Measurements from ENCODE around the gene TGFBR3L. TPM values are rescaled to one million over a fixed set of nuclear protein-coding genes. Genes with fewer than 3 reads are reported as not detected.

TGFBR3L gene
- total RNA-seq, 2 experiments from 2014 or later, result 2.6 to 3.2 TPM

- H3K36me3 Mint-ChIP-seq (ENCODE audit: low read depth), result peaks cover 35% of the 10 kb centered on the region
- peaks cover 16% of the 10 kb centered on the region for H3K4me1 Mint-ChIP-seq
- intact Hi-C loops (cut with DNase I, micrococcal nuclease), result no loop called here
- no peak for DNase-seq
- no peak overlapping the region for H3K27ac Mint-ChIP-seq
- ATAC-seq, result no peak
- H3K9me3 Mint-ChIP-seq (ENCODE audit: low read depth), result no peaks in the 10 kb centered on the region
- H3K4me3 Mint-ChIP-seq, result no peak overlapping the region
- H3K27me3 Mint-ChIP-seq, result no peaks in the 10 kb centered on the region
- CTCF ChIA-PET, result no interaction called here
- POLR2A ChIA-PET, result no interaction called here
These were observed 17.8 kb downstream of the TGFBR3L start for GRCh38 chr19:7932276-7932929.

- POLR2A ChIA-PET, result no interaction called here
- Mint-ChIP-seq H3K27ac (no peak overlapping the region), H3K36me3 (ENCODE audit: low read depth) (peaks cover 39% of the 10 kb centered on the region), H3K4me1 (peaks cover 16% of the 10 kb centered on the region), H3K4me3 (no peak overlapping the region), H3K27me3 (no peaks in the 10 kb centered on the region), H3K9me3 (ENCODE audit: low read depth) (no peaks in the 10 kb centered on the region)
- CTCF ChIA-PET, result no interaction called here
- intact Hi-C loops (cut with DNase I, micrococcal nuclease), result no loop called here
- DNase-seq (no peak), ATAC-seq (no peak)
These were observed 18.3 kb downstream of the TGFBR3L start for GRCh38 chr19:7932930-7933300.

- H3K27ac Mint-ChIP-seq, result no peak overlapping the region
- no peaks in the 10 kb centered on the region for H3K9me3 Mint-ChIP-seq (ENCODE audit: low read depth)
- DNase-seq, result no peak
- H3K36me3 Mint-ChIP-seq (ENCODE audit: low read depth), result peaks cover 39% of the 10 kb centered on the region
- POLR2A ChIA-PET, result no interaction called here
- CTCF ChIA-PET, result no interaction called here
- H3K4me3 Mint-ChIP-seq, result no peak overlapping the region
- peaks cover 12% of the 10 kb centered on the region for H3K4me1 Mint-ChIP-seq
- ATAC-seq, result no peak
- intact Hi-C loops (cut with DNase I, micrococcal nuclease), result no loop called here
- H3K27me3 Mint-ChIP-seq, result no peaks in the 10 kb centered on the region
These were observed 18.8 kb downstream of the TGFBR3L start for GRCh38 chr19:7933411-7933810.

- POLR2A ChIA-PET, result no interaction called here
- Mint-ChIP-seq H3K4me3 (no peak overlapping the region), H3K36me3 (ENCODE audit: low read depth) (peaks cover 40% of the 10 kb centered on the region), H3K27me3 (no peaks in the 10 kb centered on the region), H3K27ac (no peak overlapping the region), H3K9me3 (ENCODE audit: low read depth) (no peaks in the 10 kb centered on the region), H3K4me1 (peaks cover 11% of the 10 kb centered on the region)
- ATAC-seq, result no peak
- DNase-seq, result no peak
- intact Hi-C loops (cut with DNase I, micrococcal nuclease), result no loop called here
- CTCF ChIA-PET, result no interaction called here
These were observed 19.4 kb downstream of the TGFBR3L start for GRCh38 chr19:7933828-7934725.

- no peaks in the 10 kb centered on the region for H3K9me3 Mint-ChIP-seq (ENCODE audit: low read depth)
- H3K36me3 Mint-ChIP-seq (ENCODE audit: low read depth), result peaks cover 39% of the 10 kb centered on the region
- no peak overlapping the region for H3K4me3 Mint-ChIP-seq
- H3K4me1 Mint-ChIP-seq, result peaks cover 6% of the 10 kb centered on the region
- ATAC-seq (no peak), DNase-seq (no peak)
- H3K27ac Mint-ChIP-seq, result no peak overlapping the region
- CTCF ChIA-PET, result no interaction called here
- intact Hi-C loops (cut with DNase I, micrococcal nuclease), result no loop called here
- POLR2A ChIA-PET, result no interaction called here
- H3K27me3 Mint-ChIP-seq, result no peaks in the 10 kb centered on the region
These were observed 20.1 kb downstream of the TGFBR3L start for GRCh38 chr19:7934766-7935165.

- peaks cover 30% of the 10 kb centered on the region for H3K4me1 Mint-ChIP-seq
- no peak overlapping the region for H3K4me3 Mint-ChIP-seq
- DNase-seq (no peak), ATAC-seq (no peak)
- peaks cover 29% of the 10 kb centered on the region for H3K36me3 Mint-ChIP-seq (ENCODE audit: low read depth)
- H3K27me3 Mint-ChIP-seq, result no peaks in the 10 kb centered on the region
- POLR2A ChIA-PET, result no interaction called here
- peak overlapping the region; percentile 25 for H3K27ac Mint-ChIP-seq
- CTCF ChIA-PET, result interaction anchor here (0.8 to 2.2 kb wide), 2 partner anchors 12 to 79 kb away, joined by 4 to 7 read pairs; no protein-coding TSS in a partner anchor
- no peaks in the 10 kb centered on the region for H3K9me3 Mint-ChIP-seq (ENCODE audit: low read depth)
- intact Hi-C loops (cut with DNase I, micrococcal nuclease), result loop anchor here in 1 of 2 experiments (5.0 to 10.0 kb wide), 2 partner anchors 314 to 381 kb away; partner anchors contain the start of genes NDUFA7 and RPS28
These were observed 26.2 kb downstream of the TGFBR3L start for GRCh38 chr19:7940841-7941240.

- ChIA-PET POLR2A (interaction anchor here (0.6 to 0.9 kb wide), 2 partner anchors 13 to 140 kb away, joined by 3 to 5 read pairs; no protein-coding TSS in a partner anchor), CTCF (interaction anchor here (2.2 kb wide), 1 partner anchor 81 kb away, joined by 7 read pairs; no protein-coding TSS in a partner anchor)
- peak overlapping the region; percentile 90 for H3K4me3 Mint-ChIP-seq
- H3K4me1 Mint-ChIP-seq, result peaks cover 30% of the 10 kb centered on the region
- no peaks in the 10 kb centered on the region for H3K9me3 Mint-ChIP-seq (ENCODE audit: low read depth)
- H3K27me3 Mint-ChIP-seq, result no peaks in the 10 kb centered on the region
- ATAC-seq (no peak), DNase-seq (no peak)
- H3K36me3 Mint-ChIP-seq (ENCODE audit: low read depth), result peaks cover 23% of the 10 kb centered on the region
- intact Hi-C loops (cut with DNase I, micrococcal nuclease), result loop anchor here in 1 of 2 experiments (5.0 to 10.0 kb wide), 2 partner anchors 313 to 380 kb away; partner anchors contain the start of genes NDUFA7 and RPS28
- no peak overlapping the region for H3K27ac Mint-ChIP-seq
These were observed 27.4 kb downstream of the TGFBR3L start for GRCh38 chr19:7941895-7942596.

- ATAC-seq, result peak; percentile 4
- Mint-ChIP-seq H3K4me3 (peak overlapping the region; percentile 90), H3K36me3 (ENCODE audit: low read depth) (peaks cover 18% of the 10 kb centered on the region), H3K4me1 (peaks cover 30% of the 10 kb centered on the region), H3K9me3 (ENCODE audit: low read depth) (no peaks in the 10 kb centered on the region), H3K27me3 (no peaks in the 10 kb centered on the region), H3K27ac (peak overlapping the region; percentile 90)
- intact Hi-C loops (cut with DNase I, micrococcal nuclease), result loop anchor here (1.0 to 10.0 kb wide), 14 partner anchors 18 to 447 kb away; partner anchors contain the start of genes MAP2K7 (in 2 of the 2), NDUFA7 (in 2 of the 2), RPS28 (in 2 of the 2) and SNAPC2 (in 2 of the 2)
- CTCF ChIA-PET, result interaction anchor here (0.6 to 2.4 kb wide), 16 partner anchors 9 to 592 kb away, joined by 3 to 24 read pairs (median 4); partner anchors contain the start of genes CTXN1, ELAVL1, MAP2K7 and SNAPC2
- DNase-seq, result no peak
- POLR2A ChIA-PET, result interaction anchor here (0.6 to 2.3 kb wide), 8 partner anchors 14 to 391 kb away, joined by 3 to 10 read pairs (median 4); partner anchors contain the start of genes MAP2K7, PET100, SNAPC2 and XAB2
These were observed 28.4 kb downstream of the TGFBR3L start for GRCh38 chr19:7942981-7943443.

GRCh38 chr19:7943444-7944176 lies 29.0 kb downstream of the TGFBR3L start, which contains the start of gene TIMM44:
Gene TIMM44, minus strand, starts transcription at chr19:7943666. Its CDS starts 15 bp downstream, at chr19:7943651.
- ATAC-seq (peak; percentile 99), DNase-seq (peak; percentile 99)
- ChIA-PET CTCF (interaction anchor here (0.5 to 2.4 kb wide), 32 partner anchors 8 to 592 kb away, joined by 3 to 24 read pairs (median 4); partner anchors contain the start of genes CTXN1, ELAVL1, MAP2K7 and MARCHF2), POLR2A (interaction anchor here (0.5 to 2.3 kb wide), 11 partner anchors 14 to 762 kb away, joined by 3 to 10 read pairs (median 3); partner anchors contain the start of genes MAP2K7, PET100, SNAPC2 and XAB2)
- Mint-ChIP-seq H3K9me3 (ENCODE audit: low read depth) (no peaks in the 10 kb centered on the region), H3K27ac (peak within 1 kb of the TSS; percentile 90), H3K27me3 (no peaks in the 10 kb centered on the region), H3K36me3 (ENCODE audit: low read depth) (peaks cover 18% of the 10 kb centered on the region), H3K4me1 (peaks cover 30% of the 10 kb centered on the region), H3K4me3 (peak within 1 kb of the TSS; percentile 90)
- intact Hi-C loops (cut with DNase I, micrococcal nuclease), result loop anchor here (1.0 to 10.0 kb wide), 18 partner anchors 18 to 447 kb away; partner anchors contain the start of genes ELAVL1 (in 2 of the 2), MAP2K7 (in 2 of the 2), NDUFA7 (in 2 of the 2) and RPS28 (in 2 of the 2)
